Neural cell (in vitro differentiated cells): ENCODE results near the gene PCLO. TPM values are rescaled to one million over a fixed set of nuclear protein-coding genes. Genes with fewer than 3 reads are reported as not detected.

Source experiments
- H2AFZ ChIP-seq: fragments of 200-600, 300-800 bp; sonication (generic), shearing (Covaris generic); 2 replicates; pipeline ENCODE4 v1.6.0; 2014; ENCODE audit warnings: low read depth, mild to moderate bottlenecking, antibody characterized with exemption, low read length, moderate library complexity
- H3F3A ChIP-seq: fragments of 200-600 bp; shearing (Covaris generic); 2 replicates; pipeline ENCODE4 v1.6.1; 2016; ENCODE audit warnings: mild to moderate bottlenecking, moderate library complexity, mixed read lengths, antibody characterized with exemption, low read length; ENCODE audit not compliant: insufficient read depth, poor library complexity, severe bottlenecking
- H3K27ac ChIP-seq: fragments of 200-600, 300-800 bp; sonication (generic), shearing (Covaris generic); 2 replicates; pipeline ENCODE4 v1.5.1; 2014; ENCODE audit warnings: mild to moderate bottlenecking, low read length, moderate library complexity
- H3K27me3 ChIP-seq: fragments of 300-800, 200-600 bp; sonication (generic), shearing (Covaris generic); 2 replicates; pipeline ENCODE4 v1.6.0; 2014; ENCODE audit warnings: mild to moderate bottlenecking, low read depth, low read length, moderate library complexity; ENCODE audit not compliant: insufficient read depth
- H3K36me3 ChIP-seq: fragments of 300-800, 200-600 bp; sonication (generic), shearing (Covaris generic); 2 replicates; pipeline ENCODE4 v1.5.1; 2014; ENCODE audit warnings: mild to moderate bottlenecking, antibody characterized with exemption, low read length, moderate library complexity; ENCODE audit not compliant: insufficient read depth
- H3K4me2 ChIP-seq: fragments of 300-800, 200-600 bp; sonication (generic), shearing (Covaris generic); 2 replicates; pipeline ENCODE4 v1.6.0; 2014; ENCODE audit warnings: mild to moderate bottlenecking, low read length
- H3K4me3 ChIP-seq: fragments of 300-800, 200-600 bp; sonication (generic), shearing (Covaris generic); 2 replicates; pipeline ENCODE4 v1.5.1; 2014; ENCODE audit warnings: mild to moderate bottlenecking, low read length, moderate library complexity
- H3K79me2 ChIP-seq: fragments of 200-600 bp; shearing (Covaris generic); replicated peaks from 2 replicates; pipeline ENCODE4 v1.6.0; 2014; ENCODE audit warnings: mild to moderate bottlenecking, low read length, moderate library complexity; ENCODE audit not compliant: insufficient read depth
- H3K9ac ChIP-seq: fragments of 300-800, 200-600 bp; sonication (generic), shearing (Covaris generic); 2 replicates; pipeline ENCODE4 v1.6.1; 2016; ENCODE audit warnings: mild to moderate bottlenecking, low read length, mixed read lengths
- H3K9me2 ChIP-seq: fragments of 200-600 bp; shearing (Covaris generic); 2 replicates; pipeline ENCODE4 v1.6.1; 2016; ENCODE audit warnings: mild to moderate bottlenecking, low read length, mixed read lengths; ENCODE audit not compliant: insufficient read depth
- H3K9me3 ChIP-seq: fragments of 200-600, 300-800 bp; sonication (generic), shearing (Covaris generic); 2 replicates; pipeline ENCODE4 v1.6.1; 2016; ENCODE audit warnings: mild to moderate bottlenecking, mixed run types, low read length, moderate library complexity, mixed read lengths
- H4K20me1 ChIP-seq: fragments of 200-600 bp; shearing (Covaris generic); 2 replicates; pipeline ENCODE4 v1.6.1; 2016; ENCODE audit warnings: mild to moderate bottlenecking, mixed run types; ENCODE audit not compliant: insufficient read depth
- EP300 ChIP-seq: fragments of 450-650 bp; conservative IDR thresholded peaks from 2 replicates; pipeline ENCODE4 v1.6.1; 2014; ENCODE audit warnings: antibody characterized with exemption, mild to moderate bottlenecking, moderate library complexity; ENCODE audit not compliant: poor library complexity, severe bottlenecking
- EZH2 ChIP-seq: fragments of 200-600, 300-800 bp; shearing (Covaris generic), sonication (generic); IDR thresholded peaks from 2 replicates; pipeline ENCODE4 v1.6.1; 2014; ENCODE audit warnings: antibody characterized with exemption, low read length, borderline replicate concordance, mild to moderate bottlenecking; ENCODE audit not compliant: insufficient read depth, poor library complexity, severe bottlenecking
- MXI1 ChIP-seq: fragments of 450-650 bp; conservative IDR thresholded peaks from 2 replicates; pipeline ENCODE4 v1.6.1; 2014; ENCODE audit warnings: antibody characterized with exemption, mild to moderate bottlenecking; ENCODE audit not compliant: poor library complexity, severe bottlenecking
- POLR2AphosphoS5 ChIP-seq: IDR thresholded peaks from 2 replicates; pipeline ENCODE4 v1.6.1; 2012
- RAD21 ChIP-seq: fragments of 450-650 bp; conservative IDR thresholded peaks from 2 replicates; pipeline ENCODE4 v1.6.1; 2014; ENCODE audit warnings: antibody characterized with exemption, mild to moderate bottlenecking, moderate library complexity
- SMC3 ChIP-seq: fragments of 450-650 bp; conservative IDR thresholded peaks from 2 replicates; pipeline ENCODE4 v1.6.1; 2014; ENCODE audit warnings: antibody characterized with exemption, mild to moderate bottlenecking, moderate library complexity; ENCODE audit not compliant: poor library complexity
- TAF1 ChIP-seq: IDR thresholded peaks from 2 replicates; pipeline ENCODE4 v1.6.1; 2012; ENCODE audit warnings: low read depth
- polyA plus RNA-seq: library from polyadenylated mRNA; depleted of rRNA; stranded (reverse); fragments of >200 nt; gene quantifications from 2 replicates; pipeline ENCODE4 v1.2.3, GENCODE V29; 2014
- TF ChIP-seq, protein P1 (sequence below): IDR thresholded peaks from 2 replicates; pipeline ENCODE4 v1.6.1; 2012; ENCODE audit warnings: borderline replicate concordance
- TF ChIP-seq, protein P2 (sequence below): fragments of 450-650 bp; IDR thresholded peaks from 2 replicates; pipeline ENCODE4 v1.5.1; 2014; ENCODE audit warnings: antibody characterized with exemption, mild to moderate bottlenecking, moderate library complexity; ENCODE audit not compliant: poor library complexity, severe bottlenecking

PCLO gene
- polyA plus RNA-seq, 1 donor from 2014 or later: 25.5 TPM

DNA sequence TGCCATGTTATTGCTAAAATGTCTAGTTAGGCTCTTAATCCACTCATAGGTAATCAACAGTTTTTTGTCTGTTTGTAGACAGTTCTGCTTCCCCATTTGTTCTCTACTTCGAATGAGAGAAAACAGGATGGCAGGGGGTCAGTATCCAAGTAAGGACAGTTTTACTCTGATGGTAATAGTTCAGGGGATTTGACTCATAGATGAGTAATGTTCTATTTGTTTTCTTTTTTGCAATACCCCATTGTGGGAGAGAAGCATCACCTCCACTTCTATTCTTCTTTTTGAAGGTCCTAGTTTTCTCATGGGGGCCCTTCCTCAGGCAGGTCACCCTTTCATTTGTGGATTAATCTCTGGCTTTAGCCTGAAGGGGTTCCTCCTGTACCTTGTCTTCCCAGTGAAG lies 13.9 kb downstream of the PCLO start:
- Histone ChIP-seq H3K9me2 (no peaks in the 10 kb centered on the region), H3K27me3 (no peaks in the 10 kb centered on the region), H2AFZ (no peak overlapping the region), H3F3A (no peaks in the 10 kb centered on the region), H3K4me3 (no peak overlapping the region), H3K36me3 (peaks cover 16% of the 10 kb centered on the region), H3K4me2 (no peak overlapping the region), H4K20me1 (peaks cover 3% of the 10 kb centered on the region), H3K27ac (no peak overlapping the region), H3K79me2 (no peaks in the 10 kb centered on the region), H3K9ac (no peak overlapping the region), H3K9me3 (no peaks in the 10 kb centered on the region)
- no peak for TF ChIP-seq POLR2AphosphoS5
- no peak for TF ChIP-seq EP300
- TF ChIP-seq, protein P1, sequence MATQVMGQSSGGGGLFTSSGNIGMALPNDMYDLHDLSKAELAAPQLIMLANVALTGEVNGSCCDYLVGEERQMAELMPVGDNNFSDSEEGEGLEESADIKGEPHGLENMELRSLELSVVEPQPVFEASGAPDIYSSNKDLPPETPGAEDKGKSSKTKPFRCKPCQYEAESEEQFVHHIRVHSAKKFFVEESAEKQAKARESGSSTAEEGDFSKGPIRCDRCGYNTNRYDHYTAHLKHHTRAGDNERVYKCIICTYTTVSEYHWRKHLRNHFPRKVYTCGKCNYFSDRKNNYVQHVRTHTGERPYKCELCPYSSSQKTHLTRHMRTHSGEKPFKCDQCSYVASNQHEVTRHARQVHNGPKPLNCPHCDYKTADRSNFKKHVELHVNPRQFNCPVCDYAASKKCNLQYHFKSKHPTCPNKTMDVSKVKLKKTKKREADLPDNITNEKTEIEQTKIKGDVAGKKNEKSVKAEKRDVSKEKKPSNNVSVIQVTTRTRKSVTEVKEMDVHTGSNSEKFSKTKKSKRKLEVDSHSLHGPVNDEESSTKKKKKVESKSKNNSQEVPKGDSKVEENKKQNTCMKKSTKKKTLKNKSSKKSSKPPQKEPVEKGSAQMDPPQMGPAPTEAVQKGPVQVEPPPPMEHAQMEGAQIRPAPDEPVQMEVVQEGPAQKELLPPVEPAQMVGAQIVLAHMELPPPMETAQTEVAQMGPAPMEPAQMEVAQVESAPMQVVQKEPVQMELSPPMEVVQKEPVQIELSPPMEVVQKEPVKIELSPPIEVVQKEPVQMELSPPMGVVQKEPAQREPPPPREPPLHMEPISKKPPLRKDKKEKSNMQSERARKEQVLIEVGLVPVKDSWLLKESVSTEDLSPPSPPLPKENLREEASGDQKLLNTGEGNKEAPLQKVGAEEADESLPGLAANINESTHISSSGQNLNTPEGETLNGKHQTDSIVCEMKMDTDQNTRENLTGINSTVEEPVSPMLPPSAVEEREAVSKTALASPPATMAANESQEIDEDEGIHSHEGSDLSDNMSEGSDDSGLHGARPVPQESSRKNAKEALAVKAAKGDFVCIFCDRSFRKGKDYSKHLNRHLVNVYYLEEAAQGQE: no peak
- no peak for TF ChIP-seq EZH2
- TF ChIP-seq, protein P2, sequence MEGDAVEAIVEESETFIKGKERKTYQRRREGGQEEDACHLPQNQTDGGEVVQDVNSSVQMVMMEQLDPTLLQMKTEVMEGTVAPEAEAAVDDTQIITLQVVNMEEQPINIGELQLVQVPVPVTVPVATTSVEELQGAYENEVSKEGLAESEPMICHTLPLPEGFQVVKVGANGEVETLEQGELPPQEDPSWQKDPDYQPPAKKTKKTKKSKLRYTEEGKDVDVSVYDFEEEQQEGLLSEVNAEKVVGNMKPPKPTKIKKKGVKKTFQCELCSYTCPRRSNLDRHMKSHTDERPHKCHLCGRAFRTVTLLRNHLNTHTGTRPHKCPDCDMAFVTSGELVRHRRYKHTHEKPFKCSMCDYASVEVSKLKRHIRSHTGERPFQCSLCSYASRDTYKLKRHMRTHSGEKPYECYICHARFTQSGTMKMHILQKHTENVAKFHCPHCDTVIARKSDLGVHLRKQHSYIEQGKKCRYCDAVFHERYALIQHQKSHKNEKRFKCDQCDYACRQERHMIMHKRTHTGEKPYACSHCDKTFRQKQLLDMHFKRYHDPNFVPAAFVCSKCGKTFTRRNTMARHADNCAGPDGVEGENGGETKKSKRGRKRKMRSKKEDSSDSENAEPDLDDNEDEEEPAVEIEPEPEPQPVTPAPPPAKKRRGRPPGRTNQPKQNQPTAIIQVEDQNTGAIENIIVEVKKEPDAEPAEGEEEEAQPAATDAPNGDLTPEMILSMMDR: no peak
- TF ChIP-seq SMC3: no peak
- no peak for TF ChIP-seq TAF1
- no peak for TF ChIP-seq MXI1
- no peak for TF ChIP-seq RAD21

DNA sequence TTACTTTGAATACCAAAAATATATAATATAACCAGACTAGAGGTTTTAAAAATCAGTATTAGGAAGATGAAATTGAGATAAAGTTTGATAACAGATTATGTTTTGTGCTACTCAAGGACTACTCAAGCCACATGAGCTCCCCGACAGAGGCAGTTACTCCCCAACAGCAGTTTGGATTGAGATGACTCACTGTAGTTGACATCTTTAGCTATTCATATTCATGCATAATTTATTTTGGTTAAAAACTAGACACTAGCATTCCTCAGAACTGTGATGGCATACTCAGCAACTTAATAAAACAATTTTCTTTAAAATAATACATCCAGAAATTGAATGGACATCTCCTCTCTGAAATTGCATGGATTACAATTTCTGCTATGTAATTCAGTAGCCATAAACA lies 19.6 kb downstream of the PCLO start:
- peaks cover 10% of the 10 kb centered on the region for H3K36me3 ChIP-seq
- H3K27ac ChIP-seq: no peak overlapping the region
- no peak overlapping the region for H3K4me2 ChIP-seq
- peaks cover 3% of the 10 kb centered on the region for H4K20me1 ChIP-seq
- H3K9me2 ChIP-seq: no peaks in the 10 kb centered on the region
- no peaks in the 10 kb centered on the region for H3F3A ChIP-seq
- no peaks in the 10 kb centered on the region for H3K27me3 ChIP-seq
- TF ChIP-seq SMC3: no peak
- no peak for TF ChIP-seq RAD21
- TF ChIP-seq MXI1: no peak
- TF ChIP-seq, protein P1: no peak
- TF ChIP-seq POLR2AphosphoS5: no peak
- no peak for TF ChIP-seq TAF1
- TF ChIP-seq EP300: no peak
- H3K79me2 ChIP-seq: no peaks in the 10 kb centered on the region
- no peaks in the 10 kb centered on the region for H3K9me3 ChIP-seq
- no peak overlapping the region for H2AFZ ChIP-seq
- H3K4me3 ChIP-seq: no peak overlapping the region
- H3K9ac ChIP-seq: no peak overlapping the region
